Neuron (in vitro differentiated cells): ENCODE data around the gene KLHL5.

Experiments
- H2AFZ ChIP-seq: one replicate; pipeline ENCODE4 v1.6.1; 2013; ENCODE audit warnings: low read depth, mild to moderate bottlenecking, inconsistent platforms, low read length, moderate library complexity
- H3K27me3 ChIP-seq: one replicate; pipeline ENCODE4 v1.6.1; 2013; ENCODE audit warnings: low read length; ENCODE audit not compliant: insufficient read depth
- H3K36me3 ChIP-seq: one replicate; pipeline ENCODE4 v1.6.1; 2013; ENCODE audit warnings: low read length; ENCODE audit not compliant: insufficient read depth
- H3K4me1 ChIP-seq: one replicate; pipeline ENCODE4 v1.6.1; 2013; ENCODE audit warnings: low read length; ENCODE audit not compliant: insufficient read depth
- H3K4me3 ChIP-seq: 2 replicates; pipeline ENCODE4 v1.5.1; 2013; ENCODE audit warnings: mild to moderate bottlenecking, low read length, moderate library complexity
- H3K9me3 ChIP-seq: one replicate; pipeline ENCODE4 v1.6.1; 2013; ENCODE audit warnings: low read length

The KLHL5 gene

DNA sequence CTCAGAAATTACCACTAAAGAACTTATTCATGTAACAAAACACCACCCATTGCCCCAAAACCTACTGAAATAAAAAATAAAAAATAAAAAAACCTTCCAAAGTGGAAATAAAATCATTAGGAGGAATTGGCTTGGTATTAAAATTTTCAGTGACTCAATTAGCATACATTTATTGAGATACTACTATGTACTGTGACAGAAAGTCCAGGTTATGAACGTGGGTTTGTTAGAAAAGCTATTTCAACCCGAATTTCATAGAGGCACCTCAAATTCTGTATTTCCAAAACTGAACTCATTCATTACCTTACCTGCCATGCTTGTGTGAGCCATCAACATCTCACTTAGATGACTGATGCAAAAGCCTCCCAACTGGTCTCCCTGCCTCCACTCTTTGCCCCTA, 16.8 kb downstream of the KLHL5 start:
- Histone ChIP-seq H3K36me3 (peaks cover 14% of the 10 kb centered on the region), H3K4me3 (no peak overlapping the region), H3K4me1 (peaks cover 2% of the 10 kb centered on the region), H3K27me3 (no peaks in the 10 kb centered on the region), H3K9me3 (peaks cover 2% of the 10 kb centered on the region), H2AFZ (no peak overlapping the region)

DNA sequence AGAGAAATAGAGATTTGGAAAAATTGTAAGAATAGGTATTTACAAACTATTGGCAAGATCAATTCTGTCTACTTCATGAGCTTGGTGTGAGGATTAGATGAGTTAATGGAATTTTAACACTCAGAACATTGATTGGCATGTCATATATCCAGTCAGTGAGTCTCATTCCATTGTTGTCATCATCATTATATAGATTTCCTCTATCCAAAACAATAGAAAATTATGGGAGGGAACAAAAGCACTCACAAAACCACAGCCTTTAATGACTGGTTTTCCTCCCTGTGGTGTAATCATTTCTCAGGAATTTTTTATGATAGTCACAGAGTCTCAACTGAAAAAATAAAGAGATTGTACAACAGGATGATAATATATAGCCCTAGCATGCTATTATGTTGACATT, 21.1 kb downstream of the KLHL5 start:
- Histone ChIP-seq H2AFZ (no peak overlapping the region), H3K36me3 (peaks cover 23% of the 10 kb centered on the region), H3K9me3 (peaks cover 2% of the 10 kb centered on the region), H3K4me1 (peaks cover 6% of the 10 kb centered on the region), H3K4me3 (no peak overlapping the region), H3K27me3 (no peaks in the 10 kb centered on the region)

DNA sequence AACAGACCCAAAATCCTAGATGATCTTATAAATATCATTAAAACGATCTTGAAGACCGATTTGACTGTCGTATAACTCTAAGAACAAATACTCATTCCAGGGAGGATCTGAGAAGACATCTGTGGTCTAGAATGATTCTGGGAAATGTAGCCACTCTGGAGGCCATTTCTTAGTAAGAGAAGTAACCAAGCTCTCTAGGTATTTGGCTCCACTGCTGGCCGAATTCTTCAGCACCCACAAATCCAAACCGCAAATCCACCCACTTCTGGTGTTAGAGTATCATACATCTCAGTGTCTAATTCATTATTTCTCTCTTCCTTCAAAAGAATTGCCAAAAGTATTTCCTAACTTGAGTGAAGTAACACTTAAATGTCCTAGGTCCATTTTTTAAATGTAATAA, 23.9 kb downstream of the KLHL5 start:
- Histone ChIP-seq H2AFZ (no peak overlapping the region), H3K4me3 (no peak overlapping the region), H3K9me3 (peaks cover 2% of the 10 kb centered on the region), H3K27me3 (no peaks in the 10 kb centered on the region), H3K36me3 (peaks cover 23% of the 10 kb centered on the region), H3K4me1 (peaks cover 6% of the 10 kb centered on the region)

DNA sequence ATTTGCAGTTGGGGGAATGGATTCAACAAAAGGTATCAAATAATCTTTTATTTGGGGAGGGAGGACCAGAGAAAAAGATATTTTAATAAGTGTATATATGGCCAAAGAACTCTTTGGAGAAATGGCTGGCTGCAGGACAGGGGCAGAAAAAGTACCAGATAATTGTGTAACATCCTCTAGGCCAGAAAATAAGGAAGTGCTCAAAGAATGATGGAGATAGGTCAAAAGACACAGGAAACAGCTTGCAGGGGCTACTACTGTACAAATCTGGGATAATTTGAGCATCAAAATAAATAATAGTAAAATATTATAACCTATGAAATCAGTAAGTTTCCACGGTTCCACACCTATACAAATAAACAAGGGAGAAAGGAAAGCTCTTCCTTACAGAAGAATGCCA, 34.8 kb downstream of the KLHL5 start:
- Histone ChIP-seq H3K36me3 (peaks cover 13% of the 10 kb centered on the region), H3K4me3 (no peak overlapping the region), H3K27me3 (no peaks in the 10 kb centered on the region), H2AFZ (no peak overlapping the region), H3K4me1 (no peaks in the 10 kb centered on the region), H3K9me3 (no peaks in the 10 kb centered on the region)

DNA sequence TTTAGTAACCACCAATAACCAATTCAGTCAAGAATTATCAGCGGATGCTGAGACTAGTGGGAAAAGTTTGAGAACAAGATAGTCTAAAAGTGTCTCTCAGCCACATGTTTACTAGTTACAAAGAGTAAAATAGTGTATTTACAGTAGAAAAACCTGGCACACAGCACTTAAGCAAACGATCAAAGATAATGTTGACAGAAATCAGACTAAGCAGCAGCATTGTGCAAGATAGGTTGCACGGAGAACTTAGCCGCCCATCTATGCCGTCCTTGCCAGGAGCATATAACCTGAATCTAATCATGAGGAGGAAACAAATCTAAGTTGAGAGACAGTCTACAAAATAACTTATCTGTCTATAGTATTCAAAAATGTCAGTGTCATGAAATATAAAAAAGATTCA, 35.3 kb downstream of the KLHL5 start:
- Histone ChIP-seq H3K9me3 (no peaks in the 10 kb centered on the region), H3K27me3 (no peaks in the 10 kb centered on the region), H3K4me3 (no peak overlapping the region), H3K4me1 (no peaks in the 10 kb centered on the region), H2AFZ (no peak overlapping the region), H3K36me3 (peaks cover 13% of the 10 kb centered on the region)

DNA sequence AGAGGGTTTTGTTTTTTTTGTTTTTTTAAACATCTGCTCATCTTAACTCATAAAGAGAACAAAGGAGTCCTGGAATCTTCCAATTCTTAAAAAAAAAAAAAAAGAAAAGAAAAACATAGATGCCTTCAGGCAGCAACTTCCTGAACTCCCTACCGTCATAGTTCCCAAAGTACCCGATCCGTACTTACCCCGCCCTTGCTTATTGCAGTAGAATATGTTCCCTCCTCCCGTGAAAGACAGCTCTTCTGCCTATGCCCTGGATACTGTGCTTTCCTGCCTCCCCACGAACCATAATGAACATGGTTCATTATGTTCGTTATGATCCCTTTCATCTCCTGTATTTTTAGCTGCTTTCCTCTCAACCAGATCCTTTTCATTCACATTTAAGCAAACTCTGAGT, 40.3 kb downstream of the KLHL5 start:
- no peak overlapping the region for H3K4me3 ChIP-seq
- H3K27me3 ChIP-seq, result no peaks in the 10 kb centered on the region
- no peaks in the 10 kb centered on the region for H3K9me3 ChIP-seq
- peaks cover 31% of the 10 kb centered on the region for H3K36me3 ChIP-seq
- no peak overlapping the region for H2AFZ ChIP-seq
- H3K4me1 ChIP-seq, result no peaks in the 10 kb centered on the region

DNA sequence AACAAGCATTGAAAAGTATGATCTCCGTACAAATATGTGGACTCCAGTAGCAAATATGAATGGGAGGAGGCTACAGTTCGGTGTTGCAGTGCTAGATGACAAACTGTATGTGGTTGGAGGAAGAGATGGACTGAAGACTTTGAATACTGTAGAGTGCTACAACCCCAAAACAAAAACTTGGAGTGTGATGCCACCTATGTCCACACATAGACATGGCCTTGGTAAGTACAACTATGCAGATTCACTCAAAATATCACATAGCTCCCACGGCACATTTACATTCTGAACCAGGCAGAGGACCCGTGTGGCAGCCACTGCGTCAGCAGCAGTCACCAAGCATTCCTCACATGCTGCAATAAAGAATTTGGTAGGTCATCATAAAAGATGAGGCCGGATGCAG, 41.3 kb downstream of the KLHL5 start:
- no peaks in the 10 kb centered on the region for H3K4me1 ChIP-seq
- peaks cover 30% of the 10 kb centered on the region for H3K36me3 ChIP-seq

DNA sequence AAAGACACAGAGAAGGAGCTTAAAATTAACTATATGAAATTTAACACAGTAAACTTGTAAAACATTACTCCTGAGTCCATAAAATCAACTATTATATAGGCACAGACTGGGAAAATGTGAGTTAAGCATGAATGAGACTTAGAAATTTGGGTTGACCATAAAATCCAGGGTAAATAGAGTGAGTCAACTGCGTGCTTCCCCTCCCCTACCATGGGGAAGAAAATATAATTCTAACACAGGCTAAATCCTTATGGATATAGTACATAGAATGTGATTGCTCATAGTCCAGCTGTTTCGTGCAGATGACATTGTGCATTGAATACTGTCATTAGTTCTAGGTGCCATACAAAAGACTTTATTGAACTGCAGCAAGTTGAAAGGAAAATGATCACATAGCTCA, 42.2 kb downstream of the KLHL5 start:
- Histone ChIP-seq H2AFZ (no peak overlapping the region), H3K9me3 (no peaks in the 10 kb centered on the region), H3K4me1 (no peaks in the 10 kb centered on the region), H3K27me3 (no peaks in the 10 kb centered on the region), H3K36me3 (peaks cover 33% of the 10 kb centered on the region), H3K4me3 (no peak overlapping the region)

More for the DNA sequence above, 41.3 kb downstream of the KLHL5 start:
- Histone ChIP-seq H3K27me3 (no peaks in the 10 kb centered on the region), H2AFZ (no peak overlapping the region), H3K4me3 (no peak overlapping the region), H3K9me3 (no peaks in the 10 kb centered on the region)

DNA sequence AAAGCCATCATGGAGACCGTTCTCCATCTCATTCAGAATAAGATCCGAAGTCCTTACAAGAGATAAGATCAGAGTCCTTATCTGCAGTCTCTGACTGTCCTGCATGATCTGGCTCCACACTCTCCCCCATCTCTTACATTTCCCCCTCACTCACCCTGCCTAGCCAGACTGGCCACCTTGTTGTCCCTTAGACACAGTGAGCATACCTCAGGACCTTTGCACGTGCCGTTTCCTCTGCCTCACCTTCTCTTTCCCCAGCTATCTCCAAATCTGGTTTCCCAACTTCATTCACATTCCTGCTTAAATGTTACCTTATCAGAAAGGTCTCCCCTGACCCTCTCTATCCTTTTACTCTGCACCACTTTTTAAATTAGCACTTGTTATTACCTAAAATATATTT, 44.0 kb downstream of the KLHL5 start:
- Histone ChIP-seq H3K4me1 (no peaks in the 10 kb centered on the region), H3K9me3 (no peaks in the 10 kb centered on the region), H2AFZ (no peak overlapping the region), H3K36me3 (peaks cover 33% of the 10 kb centered on the region), H3K27me3 (no peaks in the 10 kb centered on the region), H3K4me3 (no peak overlapping the region)

DNA sequence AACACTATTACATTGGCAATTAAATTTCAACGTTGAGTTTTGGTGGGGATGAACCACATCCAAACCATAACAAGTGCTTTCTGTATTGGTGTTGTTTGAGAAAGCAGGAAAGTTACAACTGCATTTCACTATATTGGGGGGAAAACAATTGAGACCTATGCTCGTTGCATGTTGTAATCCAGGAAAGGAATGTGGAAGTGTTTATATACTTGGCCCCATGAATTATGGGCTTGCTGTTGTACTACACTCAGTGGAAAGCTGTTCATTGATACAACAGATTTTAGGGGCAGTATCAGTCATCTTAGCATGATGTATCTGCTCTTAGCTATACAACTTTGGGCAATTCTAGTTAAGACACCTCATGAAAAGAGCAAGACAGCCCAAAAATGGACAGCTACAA, 52.4 kb downstream of the KLHL5 start:
- Histone ChIP-seq H2AFZ (no peak overlapping the region), H3K9me3 (peaks cover 3% of the 10 kb centered on the region), H3K4me3 (no peak overlapping the region), H3K27me3 (no peaks in the 10 kb centered on the region), H3K36me3 (peaks cover 36% of the 10 kb centered on the region), H3K4me1 (peaks cover 4% of the 10 kb centered on the region)

DNA sequence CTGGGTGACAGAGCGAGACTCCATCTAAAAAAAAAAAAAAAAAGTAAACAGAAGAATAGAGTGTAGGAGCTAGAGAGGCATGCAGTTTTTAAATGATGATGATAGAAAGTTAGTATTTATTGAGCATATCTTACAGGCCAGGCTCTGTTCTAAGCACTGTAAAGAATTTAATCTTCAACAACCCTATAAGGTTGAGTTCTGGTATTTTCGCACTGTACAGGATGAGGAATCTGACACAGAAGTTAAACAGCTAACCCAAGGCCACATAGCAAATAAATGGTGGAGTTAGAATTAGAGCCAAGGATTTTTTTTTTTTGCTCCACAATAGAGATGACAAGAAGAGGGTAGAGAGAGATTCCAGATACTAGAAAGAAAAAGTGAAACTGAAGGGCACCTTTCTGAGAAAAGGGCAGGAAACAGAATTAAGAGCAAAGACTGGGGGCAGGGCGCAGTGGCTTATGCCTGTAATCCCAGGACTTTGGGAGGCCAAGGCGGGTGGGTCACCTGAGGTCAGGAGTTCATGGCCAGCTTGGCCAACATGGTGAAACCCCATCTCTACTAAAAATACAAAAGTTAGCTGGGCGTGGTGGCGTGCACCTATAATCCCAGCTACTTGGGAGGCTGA, 56.1 kb downstream of the KLHL5 start:
- Histone ChIP-seq H2AFZ (no peak overlapping the region), H3K27me3 (no peaks in the 10 kb centered on the region), H3K9me3 (peaks cover 3% of the 10 kb centered on the region), H3K36me3 (peaks cover 39% of the 10 kb centered on the region), H3K4me1 (peaks cover 16% of the 10 kb centered on the region), H3K4me3 (no peak overlapping the region)

DNA sequence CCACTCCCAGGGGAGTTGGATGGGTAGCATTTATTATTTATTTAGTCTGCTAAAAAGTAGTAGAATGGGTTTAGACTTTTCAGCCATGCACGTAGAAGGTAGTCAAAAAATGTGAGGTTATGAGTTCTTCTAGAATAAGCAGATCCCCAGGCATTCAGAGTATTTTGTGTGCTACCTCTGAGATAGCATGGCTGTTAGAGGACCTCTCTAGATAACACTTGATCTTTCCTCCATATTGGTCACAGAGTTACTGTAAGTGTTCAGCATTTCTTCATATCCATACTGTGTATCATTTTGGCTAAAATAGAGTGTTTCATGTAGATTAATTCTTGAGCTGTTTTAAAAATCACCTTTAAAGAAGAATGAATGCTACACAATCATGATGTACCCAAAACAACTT, 58.4 kb downstream of the KLHL5 start:
- peaks cover 16% of the 10 kb centered on the region for H3K4me1 ChIP-seq
- H3K4me3 ChIP-seq, result no peak overlapping the region
- no peaks in the 10 kb centered on the region for H3K9me3 ChIP-seq
- no peak overlapping the region for H2AFZ ChIP-seq
- no peaks in the 10 kb centered on the region for H3K27me3 ChIP-seq
- H3K36me3 ChIP-seq, result peaks cover 18% of the 10 kb centered on the region

DNA sequence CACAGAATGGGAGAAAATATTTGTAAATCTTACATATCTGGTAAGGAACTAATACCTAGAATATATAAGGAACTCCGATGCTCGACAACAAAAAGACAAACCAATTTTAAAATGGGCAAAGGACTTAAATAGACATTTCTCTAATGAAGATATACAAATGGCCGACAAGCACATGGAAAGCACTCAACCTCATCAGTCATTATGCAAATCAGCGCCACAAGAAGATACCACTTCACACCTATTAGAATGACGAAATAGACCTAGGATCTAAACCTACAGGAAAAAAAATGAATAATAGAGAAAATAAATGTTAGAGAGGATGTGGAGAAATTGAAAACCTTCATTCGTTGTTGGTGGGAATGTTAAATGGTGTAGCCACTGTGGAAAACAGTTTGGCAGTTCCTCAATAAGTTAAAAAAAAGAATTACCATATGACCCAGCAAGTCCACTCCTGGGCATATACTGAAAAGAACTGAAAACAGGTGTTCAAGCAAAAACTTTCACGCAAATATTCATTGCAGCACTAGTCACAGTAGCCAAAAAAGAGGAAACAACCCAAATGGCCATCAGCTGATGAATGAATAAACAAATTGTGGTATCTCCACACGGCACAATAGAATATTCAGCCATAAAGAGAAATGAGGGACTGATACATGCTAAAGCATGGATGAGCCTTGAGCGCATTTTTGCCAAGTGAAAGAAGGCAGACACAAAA, 63.0 kb downstream of the KLHL5 start:
- Histone ChIP-seq H2AFZ (no peak overlapping the region), H3K4me3 (no peak overlapping the region)

DNA sequence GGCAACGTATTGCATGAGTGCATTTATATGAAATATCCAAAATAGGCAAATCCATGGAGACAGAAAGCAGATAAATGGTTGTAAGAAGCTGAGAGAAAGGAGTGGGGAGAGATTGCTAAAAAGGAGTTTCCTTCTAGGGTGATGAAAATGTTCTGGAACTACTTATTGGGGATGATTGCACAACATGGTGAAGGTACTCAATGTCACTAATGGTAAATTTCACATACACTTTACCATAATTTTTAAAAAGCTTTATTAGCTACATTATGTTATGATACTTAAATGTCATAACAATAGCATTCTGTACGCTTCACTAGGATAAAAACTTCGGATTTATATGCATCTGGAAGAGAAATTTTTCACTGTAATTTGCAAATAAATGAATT, 63.6 kb downstream of the KLHL5 start:
- peaks cover 1% of the 10 kb centered on the region for H3K4me1 ChIP-seq
- H3K9me3 ChIP-seq, result no peaks in the 10 kb centered on the region
- peaks cover 7% of the 10 kb centered on the region for H3K36me3 ChIP-seq
- no peak overlapping the region for H2AFZ ChIP-seq
- H3K27me3 ChIP-seq, result no peaks in the 10 kb centered on the region
- H3K4me3 ChIP-seq, result no peak overlapping the region

More for the DNA sequence above, 63.0 kb downstream of the KLHL5 start:
- Histone ChIP-seq H3K4me1 (peaks cover 6% of the 10 kb centered on the region), H3K27me3 (no peaks in the 10 kb centered on the region), H3K36me3 (peaks cover 7% of the 10 kb centered on the region), H3K9me3 (no peaks in the 10 kb centered on the region)
